Fibroblast of lung (primary cell): Measurements from ENCODE around the gene DCAF17. TPM values are rescaled to one million over a fixed set of nuclear protein-coding genes. Genes with fewer than 3 reads are reported as not detected.
A peak's percentile ranks its signal among the peaks of the same experiment; 100 is the strongest.

ENCODE experiments used
- DNase-seq, 2 donors: peaks; one replicate each; pipeline versions ENCODE4 v3.0.0 to v3.0.0-alpha.2; 2010; ENCODE audit warnings: low read depth in 2 of 2
- H2AFZ ChIP-seq: 2 replicates; pipeline ENCODE4 v1.5.1; 2012; ENCODE audit warnings: low read length, control low read depth, inconsistent platforms
- H3K27ac ChIP-seq: 2 replicates; pipeline ENCODE4 v1.5.1; 2011; ENCODE audit warnings: low read length, control low read depth; ENCODE audit not compliant: insufficient read depth
- H3K27me3 ChIP-seq: 2 replicates; pipeline ENCODE4 v1.5.1; 2011; ENCODE audit warnings: mild to moderate bottlenecking, low read length; ENCODE audit not compliant: control insufficient read depth, insufficient read depth
- H3K36me3 ChIP-seq: 2 replicates; pipeline ENCODE4 v1.5.1; 2011; ENCODE audit warnings: low read length; ENCODE audit not compliant: control insufficient read depth, insufficient read depth
- H3K4me1 ChIP-seq: 2 replicates; pipeline ENCODE4 v1.5.1; 2011; ENCODE audit warnings: low read length; ENCODE audit not compliant: control insufficient read depth, insufficient read depth; ENCODE audit errors: extremely low read depth
- H3K4me2 ChIP-seq: 2 replicates; pipeline ENCODE4 v1.5.1; 2011; ENCODE audit warnings: low read length, control low read depth; ENCODE audit not compliant: insufficient read depth; ENCODE audit errors: extremely low read depth
- H3K4me3 ChIP-seq, 4 experiments: fragments of 200-600 bp in 1 of 4; sonication (generic) in 1 of 4; replicated peaks in 1 of 4; 2 replicates each; pipeline ENCODE4 v1.5.1; 2011 to 2016; ENCODE audit warnings: low read length in 4 of 4, low read depth in 3 of 4, mild to moderate bottlenecking in 3 of 4, control low read depth in 2 of 4, inconsistent platforms in 1 of 4, mixed read lengths in 1 of 4; ENCODE audit not compliant: insufficient read depth in 1 of 4; ENCODE audit errors: control extremely low read depth in 1 of 4
- H3K79me2 ChIP-seq: 2 replicates; pipeline ENCODE4 v1.5.1; 2012; ENCODE audit warnings: mild to moderate bottlenecking, low read length, inconsistent platforms; ENCODE audit not compliant: control insufficient read depth, insufficient read depth
- H3K9ac ChIP-seq: 2 replicates; pipeline ENCODE4 v1.5.1; 2011; ENCODE audit warnings: mild to moderate bottlenecking, low read length, control low read depth; ENCODE audit not compliant: insufficient read depth
- H3K9me3 ChIP-seq: 2 replicates; pipeline ENCODE4 v1.5.1; 2012; ENCODE audit warnings: low read depth, low read length; ENCODE audit not compliant: control insufficient read depth, insufficient read depth
- H4K20me1 ChIP-seq: 2 replicates; pipeline ENCODE4 v1.5.1; 2011; ENCODE audit warnings: low read length; ENCODE audit not compliant: control insufficient read depth, insufficient read depth; ENCODE audit errors: extremely low read depth
- CTCF ChIP-seq, 2 donors: IDR thresholded peaks in 1 of 2; conservative IDR thresholded peaks in 1 of 2; 1 replicate in 1 of 2; 2 replicates in 1 of 2; pipeline ENCODE4 v1.5.1; 2011 to 2012; ENCODE audit warnings: low read length in 2 of 2, control low read depth in 1 of 2, inconsistent platforms in 1 of 2, low read depth in 1 of 2, mild to moderate bottlenecking in 1 of 2
- EZH2 ChIP-seq: IDR thresholded peaks from 2 replicates; pipeline ENCODE4 v1.5.1; 2012; ENCODE audit warnings: low read length, control low read depth, mild to moderate bottlenecking; ENCODE audit errors: missing control alignments
- polyA plus RNA-seq, 2 donors: library from polyadenylated mRNA; depleted of rRNA in 1 of 2; stranded (reverse) in 1 of 2; unstranded in 1 of 2; fragments of >200 nt; gene quantifications; 2 replicates each; pipeline ENCODE4 v1.2.1, GENCODE V29; 2011 to 2012; ENCODE audit warnings: missing spikeins in 1 of 2
- total RNA-seq: library from RNA; depleted of rRNA; stranded (reverse); fragments of >200 nt; gene quantifications from 2 replicates; pipeline ENCODE4 v1.2.1, GENCODE V29; 2014

DCAF17 gene
- total and polyA plus RNA-seq, 2 donors (not counting 1 experiment from before 2014, with no cell fraction given) = 10.2 to 30.6 TPM

- Histone ChIP-seq H3K9ac (no peak overlapping the region), H3K79me2 (no peaks in the 10 kb centered on the region), H4K20me1 (no peaks in the 10 kb centered on the region), H3K4me2 (no peak overlapping the region), H3K9me3 (no peaks in the 10 kb centered on the region), H3K4me3 (no peak overlapping the region), H3K27me3 (no peaks in the 10 kb centered on the region), H3K36me3 (no peaks in the 10 kb centered on the region), H3K27ac (no peak overlapping the region), H2AFZ (no peak overlapping the region), H3K4me1 (no peaks in the 10 kb centered on the region)
- peak in 1 of 2 donors; percentile 76 for DNase-seq
- TF ChIP-seq CTCF (conservative IDR thresholded peaks at IDR 0.05 in 1 of 2, IDR thresholded peaks at IDR 0.05 in 1 of 2; ENCODE audit: low read depth in 1 of 2, low read length in 2 of 2) = no peak
- no peak for TF ChIP-seq EZH2
Observed at GRCh38 chr2:171478345-171478744, 44.3 kb downstream of the DCAF17 start.

GRCh38 chr2:171479154-171479814, 45.3 kb downstream of the DCAF17 start:
- DNase-seq = peak in 1 of 2 donors; percentile 57
- no peak overlapping the region for H2AFZ ChIP-seq
- H4K20me1 ChIP-seq = no peaks in the 10 kb centered on the region
- no peak overlapping the region for H3K4me3 ChIP-seq
- no peak overlapping the region for H3K9ac ChIP-seq
- TF ChIP-seq EZH2 (no peak), CTCF (conservative IDR thresholded peaks at IDR 0.05 in 1 of 2, IDR thresholded peaks at IDR 0.05 in 1 of 2; ENCODE audit: low read depth in 1 of 2, low read length in 2 of 2) (no peak)
- H3K27ac ChIP-seq = no peak overlapping the region
- no peaks in the 10 kb centered on the region for H3K79me2 ChIP-seq
- no peak overlapping the region for H3K4me2 ChIP-seq
- H3K27me3 ChIP-seq = no peaks in the 10 kb centered on the region
- no peaks in the 10 kb centered on the region for H3K36me3 ChIP-seq
- no peaks in the 10 kb centered on the region for H3K4me1 ChIP-seq
- no peaks in the 10 kb centered on the region for H3K9me3 ChIP-seq

GRCh38 chr2:171480908-171481307, 46.9 kb downstream of the DCAF17 start:
- Histone ChIP-seq H3K79me2 (no peaks in the 10 kb centered on the region), H3K9ac (no peak overlapping the region), H3K4me2 (no peak overlapping the region), H3K27ac (no peak overlapping the region), H2AFZ (no peak overlapping the region), H3K4me3 (no peak overlapping the region), H3K36me3 (no peaks in the 10 kb centered on the region), H3K27me3 (no peaks in the 10 kb centered on the region), H3K4me1 (no peaks in the 10 kb centered on the region), H4K20me1 (no peaks in the 10 kb centered on the region), H3K9me3 (no peaks in the 10 kb centered on the region)
- no peak for DNase-seq
- TF ChIP-seq CTCF (conservative IDR thresholded peaks at IDR 0.05 in 1 of 2, IDR thresholded peaks at IDR 0.05 in 1 of 2; ENCODE audit: low read depth in 1 of 2, low read length in 2 of 2) (no peak), EZH2 (no peak)
